Astrocyte of the spinal cord (primary cell): Measurements from ENCODE around the gene SCIN.

Experiments used
- DNase-seq: peaks from one replicate; pipeline ENCODE4 v3.0.0; 2011; ENCODE audit warnings: low read depth, low spot score
- H3K4me3 ChIP-seq: 2 replicates; pipeline ENCODE4 v1.5.1; 2011; ENCODE audit warnings: low read depth, mild to moderate bottlenecking, low read length, moderate library complexity
- CTCF ChIP-seq: IDR thresholded peaks from 2 replicates; pipeline ENCODE4 v1.5.1; 2012; ENCODE audit warnings: low read depth, mild to moderate bottlenecking, low read length, inconsistent platforms
- in situ Hi-C: cut with HindIII; loops from 2 replicates; pipeline ENCODE4 v1.10.0; 2017; ENCODE audit warnings: low sequenced_read_pairs

Gene SCIN

GRCh38 chr7:12565873-12566272 lies 4.6 kb upstream of the SCIN start:
- DNase-seq, result no peak
- in situ Hi-C loops, result no loop called here
- H3K4me3 ChIP-seq, result no peak overlapping the region
- no peak for TF ChIP-seq CTCF

GRCh38 chr7:12567015-12567414 lies 3.5 kb upstream of the SCIN start:
- H3K4me3 ChIP-seq, result no peak overlapping the region
- no peak for TF ChIP-seq CTCF
- DNase-seq, result no peak
- in situ Hi-C loops, result no loop called here

- in situ Hi-C loops, result no loop called here
- DNase-seq, result no peak
- no peak overlapping the region for H3K4me3 ChIP-seq
- TF ChIP-seq CTCF, result no peak
These were observed 847 bp upstream of the SCIN start for GRCh38 chr7:12569673-12570072.

GRCh38 chr7:12570168-12570533 lies 369 bp upstream of the SCIN start:
- in situ Hi-C loops, result no loop called here
- no peak for DNase-seq
- H3K4me3 ChIP-seq, result peak overlapping the region; percentile 42
- TF ChIP-seq CTCF, result no peak

GRCh38 chr7:12571691-12572090 lies 1.2 kb downstream of the SCIN start:
- H3K4me3 ChIP-seq, result no peak overlapping the region
- TF ChIP-seq CTCF, result no peak
- DNase-seq, result no peak
- in situ Hi-C loops, result no loop called here

- in situ Hi-C loops, result no loop called here
- no peak for TF ChIP-seq CTCF
- DNase-seq, result no peak
- no peak overlapping the region for H3K4me3 ChIP-seq
These were observed 2.5 kb downstream of the SCIN start for GRCh38 chr7:12572941-12573575.

GRCh38 chr7:12573885-12574284 lies 3.4 kb downstream of the SCIN start:
- no peak overlapping the region for H3K4me3 ChIP-seq
- in situ Hi-C loops, result no loop called here
- TF ChIP-seq CTCF, result no peak
- no peak for DNase-seq
